HG03095 (cell line): Measurements from ENCODE around the gene ZNF384.

Experiments
- ATAC-seq: cut with Tn5 transposase; IDR thresholded peaks from one replicate; pipeline ENCODE4 v1.9.1; 2021; ENCODE audit warnings: moderate library complexity; ENCODE audit not compliant: unreplicated experiment

Gene ZNF384

GRCh38 chr12:6626654-6627283 is 62.4 kb downstream of the ZNF384 start:
- ATAC-seq = no peak

- no peak for ATAC-seq
Measured at GRCh38 chr12:6620885-6621274, 68.3 kb downstream of the ZNF384 start.

- no peak for ATAC-seq
Measured at GRCh38 chr12:6620137-6620884, 68.9 kb downstream of the ZNF384 start.

- no peak for ATAC-seq
Measured at GRCh38 chr12:6618483-6619225, 70.5 kb downstream of the ZNF384 start.
